GM18498 (cell line): ENCODE results near the gene CCDC102B.
"Not testable (repeated sequence)": the region's sequence is repeated elsewhere in the genome, so short reads cannot be mapped to it uniquely, and the experiment has no call there.

Source experiments
- ATAC-seq: cut with Tn5 transposase; IDR thresholded peaks from one replicate; pipeline ENCODE4 v1.9.1; 2021; ENCODE audit warnings: mild to moderate bottlenecking, moderate library complexity; ENCODE audit not compliant: unreplicated experiment

CCDC102B gene

GRCh38 chr18:68797871-68798270, at the start of gene CCDC102B:
Gene CCDC102B, plus strand, starts transcription at chr18:68798080. Its CDS starts 38,684 bp downstream, at chr18:68836764.
- no peak for ATAC-seq

- ATAC-seq, result no peak
These were observed 40.8 kb upstream of the CCDC102B start for GRCh38 chr18:68757126-68757525.

GRCh38 chr18:68759308-68759707, 38.6 kb upstream of the CCDC102B start:
- no peak for ATAC-seq

GRCh38 chr18:68763083-68763482, 34.8 kb upstream of the CCDC102B start:
- no peak for ATAC-seq

GRCh38 chr18:68764016-68764415, 33.9 kb upstream of the CCDC102B start:
- ATAC-seq, result no peak

- ATAC-seq, result no peak
These were observed 31.4 kb upstream of the CCDC102B start for GRCh38 chr18:68766433-68766832.

GRCh38 chr18:68769461-68769860, 28.4 kb upstream of the CCDC102B start:
- no peak for ATAC-seq

GRCh38 chr18:68772268-68772667, 25.6 kb upstream of the CCDC102B start:
- ATAC-seq, result no peak

- ATAC-seq, result no peak
These were observed 19.5 kb upstream of the CCDC102B start for GRCh38 chr18:68778280-68778886.

GRCh38 chr18:68779169-68779568, 18.7 kb upstream of the CCDC102B start:
- no peak for ATAC-seq

- no peak for ATAC-seq
These were observed 16.9 kb upstream of the CCDC102B start for GRCh38 chr18:68780802-68781635.

- no peak for ATAC-seq
These were observed 14.4 kb upstream of the CCDC102B start for GRCh38 chr18:68783506-68783905.

GRCh38 chr18:68784071-68784470, 13.8 kb upstream of the CCDC102B start:
- no peak for ATAC-seq

GRCh38 chr18:68790290-68790689, 7.6 kb upstream of the CCDC102B start:
- ATAC-seq, result not testable (repeated sequence)

GRCh38 chr18:68791801-68792200, 6.1 kb upstream of the CCDC102B start:
- no peak for ATAC-seq

- no peak for ATAC-seq
These were observed 3.9 kb upstream of the CCDC102B start for GRCh38 chr18:68793951-68794350.

- ATAC-seq, result no peak
These were observed 767 bp upstream of the CCDC102B start for GRCh38 chr18:68796936-68797690.

GRCh38 chr18:68800075-68800474, 2.2 kb downstream of the CCDC102B start:
- no peak for ATAC-seq

GRCh38 chr18:68803356-68803755, 5.5 kb downstream of the CCDC102B start:
- ATAC-seq, result no peak

GRCh38 chr18:68817584-68817983, 19.7 kb downstream of the CCDC102B start:
- no peak for ATAC-seq

- no peak for ATAC-seq
These were observed 20.7 kb downstream of the CCDC102B start for GRCh38 chr18:68818584-68818983.

- ATAC-seq, result no peak
These were observed 25.0 kb downstream of the CCDC102B start for GRCh38 chr18:68822926-68823325.
